Duodenal mucosa (tissue), 2 donors: ENCODE results near the gene CLDN6.

ENCODE experiments used
- H3K27ac ChIP-seq: one replicate; pipeline ENCODE4 v1.7.0; 2013; ENCODE audit warnings: low read depth, low read length
- H3K27me3 ChIP-seq, 2 donors: one replicate each; pipeline ENCODE4 v1.7.0; 2013; ENCODE audit warnings: low read length in 2 of 2, control low read depth in 1 of 2; ENCODE audit not compliant: insufficient read depth in 2 of 2, control insufficient read depth in 1 of 2
- H3K36me3 ChIP-seq, 2 donors: one replicate each; pipeline ENCODE4 v1.7.0; 2013; ENCODE audit warnings: low read length in 2 of 2, control low read depth in 1 of 2; ENCODE audit not compliant: insufficient read depth in 2 of 2, control insufficient read depth in 1 of 2
- H3K4me1 ChIP-seq, 2 donors: one replicate each; pipeline ENCODE4 v1.7.0; 2013; ENCODE audit warnings: low read length in 2 of 2, control low read depth in 1 of 2; ENCODE audit not compliant: insufficient read depth in 2 of 2, control insufficient read depth in 1 of 2
- H3K4me3 ChIP-seq, 2 donors: one replicate each; pipeline ENCODE4 v1.7.0; 2013; ENCODE audit warnings: low read length in 2 of 2, low read depth in 1 of 2
- H3K9ac ChIP-seq, 2 donors: one replicate each; pipeline ENCODE4 v1.7.0; 2013; ENCODE audit warnings: low read length in 2 of 2, low read depth in 1 of 2
- H3K9me3 ChIP-seq, 2 donors: one replicate each; pipeline ENCODE4 v1.7.0; 2013; ENCODE audit warnings: low read length in 2 of 2, control low read depth in 1 of 2; ENCODE audit not compliant: control insufficient read depth in 1 of 2

CLDN6 gene

DNA sequence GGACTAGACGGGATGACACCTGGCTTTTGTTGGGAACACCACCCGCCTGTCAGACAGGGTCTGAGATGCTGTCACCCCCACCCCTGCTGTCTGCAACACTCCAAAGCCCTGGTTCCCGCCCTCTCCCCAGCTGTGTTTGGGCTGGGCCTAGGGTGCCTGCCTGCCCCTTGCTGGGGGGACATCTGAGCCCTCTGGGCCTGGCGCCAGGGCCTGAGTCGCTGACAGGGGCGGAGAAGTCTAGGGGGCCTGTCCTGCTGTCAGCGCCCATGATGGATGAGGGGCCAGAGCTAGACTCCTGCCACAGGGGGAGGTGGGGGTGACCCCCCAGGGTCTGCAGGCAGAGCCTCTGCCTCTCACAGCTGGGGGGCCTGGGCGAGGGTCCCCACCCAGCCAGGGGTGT is 30.1 kb downstream of the CLDN6 start:
- H3K9ac ChIP-seq = no peak overlapping the region
- H3K4me3 ChIP-seq = no peak overlapping the region
- H3K27me3 ChIP-seq = no peaks in the 10 kb centered on the region
- peaks cover 0 to 4% of the 10 kb centered on the region in 2 donors for H3K4me1 ChIP-seq
- no peaks in the 10 kb centered on the region for H3K36me3 ChIP-seq
- no peak overlapping the region for H3K27ac ChIP-seq
- no peaks in the 10 kb centered on the region for H3K9me3 ChIP-seq

DNA sequence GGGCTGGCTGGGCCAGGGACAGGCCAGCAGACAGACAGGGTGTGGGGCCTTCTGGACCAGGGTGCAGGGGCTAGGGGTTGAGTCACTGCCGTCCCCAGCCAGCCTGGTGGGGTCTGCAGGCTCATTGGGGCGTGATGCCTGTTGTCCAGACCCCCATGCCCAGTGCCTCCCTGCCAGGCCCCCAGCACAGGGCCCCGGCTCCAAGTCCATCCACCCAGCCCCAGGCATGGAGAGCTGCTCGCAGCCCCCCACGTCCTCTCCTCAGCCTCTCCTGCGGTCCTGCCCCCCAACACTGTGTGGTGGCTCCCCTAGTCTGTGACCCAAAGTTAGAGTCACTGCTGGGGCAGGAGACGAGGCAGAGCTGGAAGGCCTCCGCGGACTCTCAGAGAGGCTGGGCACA is 30.7 kb downstream of the CLDN6 start:
- no peak overlapping the region for H3K9ac ChIP-seq
- H3K27ac ChIP-seq = no peak overlapping the region
- no peaks in the 10 kb centered on the region for H3K27me3 ChIP-seq
- no peaks in the 10 kb centered on the region for H3K9me3 ChIP-seq
- H3K4me1 ChIP-seq = peaks cover 0 to 4% of the 10 kb centered on the region in 2 donors
- H3K36me3 ChIP-seq = no peaks in the 10 kb centered on the region
- no peak overlapping the region for H3K4me3 ChIP-seq

DNA sequence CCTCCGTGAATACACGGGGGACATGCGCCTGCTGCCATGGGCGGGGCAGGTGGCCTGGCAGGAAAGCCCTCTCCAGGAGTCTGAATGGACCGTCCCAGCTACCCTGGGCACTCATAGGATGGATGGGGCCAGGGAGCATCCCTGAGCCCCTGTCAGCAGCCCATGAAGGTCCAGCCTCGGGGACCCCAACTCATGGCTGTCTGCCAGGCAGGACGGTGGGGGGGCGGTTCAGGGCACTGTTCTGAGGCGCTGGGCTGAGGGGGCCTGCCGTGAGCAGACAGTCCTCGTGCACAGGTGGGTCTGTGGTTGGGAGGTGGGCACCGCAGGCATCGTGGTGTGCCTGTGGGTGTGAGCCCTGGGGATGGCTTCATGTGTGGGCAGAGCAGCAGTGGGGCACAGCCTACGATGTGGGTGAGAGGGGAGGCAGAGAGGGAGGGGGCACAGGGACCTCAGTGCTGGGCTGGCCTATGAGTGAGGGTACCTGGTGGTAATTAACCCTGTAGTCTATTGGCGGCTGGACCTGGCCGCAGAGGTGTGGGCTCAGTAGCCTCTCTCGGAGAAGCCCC is 31.3 kb downstream of the CLDN6 start:
- Histone ChIP-seq H3K4me3 (no peak overlapping the region), H3K27ac (no peak overlapping the region), H3K27me3 (no peaks in the 10 kb centered on the region), H3K9ac (no peak overlapping the region), H3K9me3 (no peaks in the 10 kb centered on the region), H3K4me1 (peaks cover 0 to 4% of the 10 kb centered on the region in 2 donors), H3K36me3 (no peaks in the 10 kb centered on the region)

DNA sequence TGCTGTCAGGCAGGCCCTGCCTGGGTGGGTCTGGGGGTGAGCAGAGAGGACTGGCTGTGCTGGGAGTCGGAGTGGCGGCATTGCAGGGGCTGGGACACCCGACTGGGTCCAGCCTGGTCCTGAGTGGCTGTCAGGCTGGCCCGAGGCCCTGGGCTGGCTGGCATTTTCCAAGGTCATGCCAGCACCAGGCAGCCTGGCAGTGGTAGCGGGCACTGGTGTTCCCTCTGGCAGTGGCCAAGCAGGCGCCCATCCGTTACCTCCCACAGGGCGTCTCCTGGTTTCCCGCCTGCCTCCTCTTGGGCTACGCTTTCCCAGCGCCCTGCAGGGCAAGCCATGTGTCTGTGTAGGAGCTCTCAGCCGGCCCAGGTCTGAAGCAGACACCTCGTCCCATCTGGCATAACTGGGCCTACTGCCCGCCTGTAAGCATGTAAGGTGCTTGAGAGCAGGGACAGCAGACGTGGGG is 32.1 kb downstream of the CLDN6 start:
- Histone ChIP-seq H3K27me3 (no peaks in the 10 kb centered on the region), H3K27ac (no peak overlapping the region), H3K36me3 (no peaks in the 10 kb centered on the region), H3K4me3 (no peak overlapping the region), H3K4me1 (peaks cover 2 to 9% of the 10 kb centered on the region in 2 donors), H3K9me3 (no peaks in the 10 kb centered on the region), H3K9ac (no peak overlapping the region)

DNA sequence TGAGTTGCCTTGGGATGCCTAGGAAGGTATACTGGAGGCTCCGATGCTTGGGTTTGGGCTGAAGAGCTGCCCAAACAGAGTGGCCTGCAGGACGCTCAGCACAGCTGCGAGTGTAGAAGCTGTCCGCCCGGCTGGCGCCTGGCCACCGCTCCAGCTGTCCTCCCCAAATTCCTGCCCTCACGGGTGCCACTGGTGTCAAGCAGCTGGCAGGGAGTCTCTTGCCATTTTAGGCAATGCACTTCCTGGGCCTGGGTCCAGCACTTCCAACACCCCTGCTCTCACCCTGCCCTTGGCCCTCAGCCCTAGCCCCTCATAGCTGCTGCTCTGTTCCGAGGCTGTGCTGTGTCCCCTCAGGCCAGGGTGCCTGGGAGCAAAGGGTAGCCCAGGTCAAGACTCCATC is 32.5 kb downstream of the CLDN6 start:
- Histone ChIP-seq H3K27ac (no peak overlapping the region), H3K36me3 (no peaks in the 10 kb centered on the region), H3K27me3 (no peaks in the 10 kb centered on the region), H3K9me3 (no peaks in the 10 kb centered on the region), H3K9ac (no peak overlapping the region), H3K4me3 (no peak overlapping the region), H3K4me1 (peaks cover 4 to 12% of the 10 kb centered on the region in 2 donors)

DNA sequence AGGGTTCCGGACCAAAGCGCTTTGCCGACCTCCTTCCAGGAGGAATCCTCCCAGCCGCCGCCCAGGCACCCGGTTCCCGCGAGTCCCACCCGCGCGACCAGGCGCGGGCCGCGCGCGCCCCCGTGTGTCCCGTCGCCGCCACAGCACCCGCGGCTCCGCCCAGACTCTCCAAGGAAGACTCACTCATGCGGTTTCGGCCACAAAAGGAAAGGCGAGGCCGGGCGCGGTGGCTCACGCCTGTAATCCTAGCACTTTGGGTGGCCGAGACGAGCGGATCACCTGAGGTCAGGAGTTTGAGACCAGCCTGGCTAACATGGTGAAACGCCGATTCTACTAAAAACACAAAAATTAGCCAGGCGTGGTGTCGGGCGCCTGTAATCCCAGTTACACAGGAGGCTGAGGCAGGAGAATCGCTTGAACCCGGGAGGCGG is 34.3 kb downstream of the CLDN6 start:
- Histone ChIP-seq H3K27me3 (no peaks in the 10 kb centered on the region), H3K27ac (no peak overlapping the region), H3K4me1 (peaks cover 4 to 12% of the 10 kb centered on the region in 2 donors), H3K4me3 (no peak overlapping the region), H3K36me3 (no peaks in the 10 kb centered on the region), H3K9ac (no peak overlapping the region), H3K9me3 (no peaks in the 10 kb centered on the region)

DNA sequence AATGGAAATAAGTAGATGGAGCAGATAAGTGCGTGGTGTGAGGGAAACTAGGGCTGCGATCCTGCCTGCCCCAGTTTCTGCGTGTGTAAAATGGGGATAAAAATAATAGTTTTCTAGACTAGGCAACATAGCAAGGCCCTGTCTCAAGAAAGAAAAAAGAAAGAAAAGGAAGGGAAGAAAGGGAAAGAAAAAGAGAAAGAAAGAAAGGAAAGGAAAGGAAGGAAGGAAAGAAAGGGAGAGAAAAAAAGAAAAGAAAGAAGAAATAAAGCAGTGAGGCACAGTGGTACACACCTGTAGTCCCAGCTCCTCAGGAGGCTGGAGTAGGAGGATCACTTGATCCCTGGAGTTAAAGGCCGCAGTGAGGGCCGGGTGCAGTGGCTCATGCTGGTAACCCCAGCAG is 35.6 kb downstream of the CLDN6 start:
- H3K9ac ChIP-seq = no peak overlapping the region
- no peak overlapping the region for H3K4me3 ChIP-seq
- no peaks in the 10 kb centered on the region for H3K36me3 ChIP-seq
- H3K27ac ChIP-seq = no peak overlapping the region
- H3K4me1 ChIP-seq = peaks cover 4 to 12% of the 10 kb centered on the region in 2 donors
- H3K27me3 ChIP-seq = no peaks in the 10 kb centered on the region
- no peaks in the 10 kb centered on the region for H3K9me3 ChIP-seq

DNA sequence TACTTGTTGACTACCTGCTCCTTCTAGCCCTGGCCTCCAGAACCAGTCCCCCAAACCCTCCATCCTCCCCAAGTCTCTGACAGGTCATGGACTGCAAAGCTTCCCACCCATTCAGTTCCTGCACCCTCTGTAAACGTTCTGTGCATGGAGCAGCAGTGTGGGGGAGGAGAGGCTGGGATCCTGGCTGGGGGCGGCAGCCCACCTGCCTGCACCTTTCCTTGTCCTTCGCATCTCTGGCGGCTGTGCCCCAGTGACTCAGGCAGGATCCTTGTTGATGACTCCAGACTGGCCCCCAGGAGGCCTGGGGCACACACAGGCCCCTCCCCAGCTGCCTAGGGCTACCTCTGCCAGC is 36.1 kb downstream of the CLDN6 start:
- Histone ChIP-seq H3K9me3 (no peaks in the 10 kb centered on the region), H3K27ac (no peak overlapping the region), H3K4me1 (peaks cover 4 to 12% of the 10 kb centered on the region in 2 donors), H3K36me3 (no peaks in the 10 kb centered on the region), H3K4me3 (no peak overlapping the region), H3K27me3 (no peaks in the 10 kb centered on the region), H3K9ac (no peak overlapping the region)

DNA sequence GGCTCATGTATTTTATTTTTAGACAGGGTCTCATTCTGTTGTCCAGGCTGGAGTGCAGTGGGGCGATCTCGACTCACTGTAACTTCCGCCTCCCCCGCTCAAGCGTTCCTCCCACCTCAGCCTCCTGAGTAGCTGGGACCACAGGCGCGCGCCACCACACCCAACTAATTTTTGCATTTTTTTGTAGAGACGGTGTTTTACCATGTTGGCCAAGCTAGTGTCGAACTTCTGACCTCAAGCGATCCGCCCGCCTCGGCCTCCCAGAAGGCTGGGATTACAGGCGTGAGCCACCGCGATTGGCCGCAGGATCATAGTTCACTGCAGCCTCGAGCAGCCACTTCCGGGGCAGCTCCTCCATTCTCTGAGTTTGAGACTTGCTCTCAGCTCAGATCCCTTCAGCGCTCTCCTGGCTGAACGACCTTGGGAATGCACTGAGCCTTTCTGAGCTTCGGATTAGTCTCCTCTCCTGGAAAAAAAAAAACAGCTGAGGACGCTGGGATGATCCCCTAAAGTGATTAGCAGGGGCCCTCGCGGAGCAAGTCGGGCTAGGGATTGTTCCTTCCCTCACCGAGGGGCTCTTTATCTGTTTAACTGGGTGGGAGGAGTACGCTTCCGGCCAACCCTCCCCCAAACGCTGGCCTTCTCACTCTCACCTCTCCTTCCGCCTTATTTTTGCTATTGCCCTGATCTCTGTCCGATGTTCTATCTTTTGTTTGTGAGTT is 36.6 kb downstream of the CLDN6 start:
- peak overlapping the region; percentile 83 to 93 for H3K4me3 ChIP-seq
- no peak overlapping the region for H3K27ac ChIP-seq
- H3K9me3 ChIP-seq = no peaks in the 10 kb centered on the region
- peaks cover 4 to 12% of the 10 kb centered on the region in 2 donors for H3K4me1 ChIP-seq
- no peaks in the 10 kb centered on the region for H3K36me3 ChIP-seq
- H3K27me3 ChIP-seq = no peaks in the 10 kb centered on the region
- peak overlapping the region; percentile 93 to 97 for H3K9ac ChIP-seq

DNA sequence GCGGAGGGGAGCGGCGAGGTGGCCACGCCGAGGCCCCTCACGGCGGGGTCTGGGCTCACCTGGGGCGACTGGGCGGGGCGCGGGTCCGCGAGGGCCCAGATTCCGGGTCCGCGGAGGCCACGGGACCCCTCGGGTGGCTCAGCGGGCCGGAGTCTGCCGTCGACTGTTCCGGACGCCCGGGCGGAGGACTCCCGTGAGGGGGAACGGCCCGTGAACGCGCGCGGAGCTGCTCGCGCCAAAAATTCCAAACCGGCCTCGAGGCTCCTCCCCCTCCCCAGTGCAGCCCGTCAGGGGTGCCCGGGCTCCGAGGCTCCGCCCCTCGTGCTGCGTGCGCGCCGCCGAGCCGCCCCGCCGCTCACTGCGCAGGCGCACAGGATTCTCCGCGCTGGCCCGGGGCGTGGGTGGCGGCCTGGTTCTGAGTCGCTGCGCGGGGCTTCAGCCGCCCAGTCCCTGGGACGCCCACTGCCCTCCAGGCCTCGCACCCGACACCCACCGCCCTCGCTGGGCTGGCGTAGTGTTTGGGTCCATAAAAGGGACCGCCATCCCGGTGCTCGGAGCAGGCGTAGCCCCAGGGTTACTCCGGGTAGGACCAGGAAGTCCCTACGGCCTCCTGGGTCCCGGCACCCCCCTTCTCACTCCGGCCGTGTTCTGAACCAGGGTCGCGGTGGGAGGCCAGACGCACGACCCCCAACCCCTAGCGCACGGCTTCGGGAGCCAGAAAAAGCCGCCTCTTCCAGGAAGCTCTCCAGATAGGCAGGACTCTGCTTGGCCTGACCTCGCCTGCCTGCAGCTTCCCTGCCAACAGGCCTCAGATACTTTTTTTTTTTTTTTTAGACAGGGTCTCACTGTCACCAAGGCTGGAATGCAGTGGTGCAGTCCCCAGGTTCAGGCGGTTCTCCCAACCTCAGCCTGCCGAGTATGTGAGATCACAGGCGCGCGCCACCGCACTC is 37.5 kb downstream of the CLDN6 start, which contains the start of gene PKMYT1:
Gene PKMYT1, minus strand, starts transcription at position 220 of the 950 bp plus-strand sequence. CDS start 789 bp downstream, outside the sequence.
- peaks cover 0 to 2% of the 10 kb centered on the region in 2 donors for H3K36me3 ChIP-seq
- no peaks in the 10 kb centered on the region for H3K27me3 ChIP-seq
- peak within 1 kb of the TSS; percentile 83 to 93 for H3K4me3 ChIP-seq
- H3K27ac ChIP-seq = peak within 1 kb of the TSS; percentile 78
- H3K9ac ChIP-seq = peak within 1 kb of the TSS; percentile 93 to 97
- H3K9me3 ChIP-seq = no peaks in the 10 kb centered on the region
- H3K4me1 ChIP-seq = peaks cover 4 to 12% of the 10 kb centered on the region in 2 donors
